ENCODE measurements around the gene KIAA1549.

DNA sequence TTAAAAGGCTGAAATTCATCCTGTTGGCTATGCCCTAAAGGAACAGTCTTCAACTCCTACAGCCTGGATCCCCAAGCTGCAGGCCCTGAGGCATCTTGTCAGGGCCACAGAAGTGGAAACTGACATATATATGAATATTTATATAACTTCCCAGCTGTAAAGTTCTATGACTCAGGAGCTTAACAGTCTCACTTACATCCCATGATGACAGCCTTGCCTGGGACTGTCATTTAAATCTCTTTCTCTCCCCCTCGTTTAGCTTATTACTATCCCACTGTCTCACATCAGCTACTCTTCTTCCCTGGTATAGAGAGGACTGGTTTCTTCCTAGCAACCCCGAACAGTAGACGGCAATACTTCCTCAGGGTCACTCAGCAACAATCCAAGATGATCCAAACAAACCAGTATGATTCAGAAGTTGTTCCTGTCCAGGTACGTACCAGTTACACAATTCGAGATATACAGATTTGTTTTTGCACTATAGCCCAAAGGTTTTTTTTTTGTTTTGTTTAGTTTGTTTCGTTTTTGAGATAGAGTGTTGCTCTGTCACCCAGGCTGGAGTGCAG is 22.7 kb downstream of the KIAA1549 start:
- TF ChIP-seq, protein P1, sequence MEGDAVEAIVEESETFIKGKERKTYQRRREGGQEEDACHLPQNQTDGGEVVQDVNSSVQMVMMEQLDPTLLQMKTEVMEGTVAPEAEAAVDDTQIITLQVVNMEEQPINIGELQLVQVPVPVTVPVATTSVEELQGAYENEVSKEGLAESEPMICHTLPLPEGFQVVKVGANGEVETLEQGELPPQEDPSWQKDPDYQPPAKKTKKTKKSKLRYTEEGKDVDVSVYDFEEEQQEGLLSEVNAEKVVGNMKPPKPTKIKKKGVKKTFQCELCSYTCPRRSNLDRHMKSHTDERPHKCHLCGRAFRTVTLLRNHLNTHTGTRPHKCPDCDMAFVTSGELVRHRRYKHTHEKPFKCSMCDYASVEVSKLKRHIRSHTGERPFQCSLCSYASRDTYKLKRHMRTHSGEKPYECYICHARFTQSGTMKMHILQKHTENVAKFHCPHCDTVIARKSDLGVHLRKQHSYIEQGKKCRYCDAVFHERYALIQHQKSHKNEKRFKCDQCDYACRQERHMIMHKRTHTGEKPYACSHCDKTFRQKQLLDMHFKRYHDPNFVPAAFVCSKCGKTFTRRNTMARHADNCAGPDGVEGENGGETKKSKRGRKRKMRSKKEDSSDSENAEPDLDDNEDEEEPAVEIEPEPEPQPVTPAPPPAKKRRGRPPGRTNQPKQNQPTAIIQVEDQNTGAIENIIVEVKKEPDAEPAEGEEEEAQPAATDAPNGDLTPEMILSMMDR (IDR thresholded peaks at IDR 0.05; ENCODE audit: control extremely low read depth in 1 of 3, insufficient read depth in 1 of 3, low read depth in 1 of 3, low read length in 3 of 3) = no peak
- TF ChIP-seq YY1 (IDR thresholded peaks at IDR 0.05; ENCODE audit: low read depth, low read length) (no peak), EZH2 (IDR thresholded peaks at IDR 0.05; ENCODE audit: low read depth, low read length, severe bottlenecking) (no peak), EP300 (IDR thresholded peaks at IDR 0.05; ENCODE audit: borderline replicate concordance in 1 of 2, low read depth in 2 of 2, low read length in 2 of 2) (no peak), EGR1 (IDR thresholded peaks at IDR 0.05; ENCODE audit: borderline replicate concordance, low read depth, low read length) (no peak)
- TF ChIP-seq, protein P2, sequence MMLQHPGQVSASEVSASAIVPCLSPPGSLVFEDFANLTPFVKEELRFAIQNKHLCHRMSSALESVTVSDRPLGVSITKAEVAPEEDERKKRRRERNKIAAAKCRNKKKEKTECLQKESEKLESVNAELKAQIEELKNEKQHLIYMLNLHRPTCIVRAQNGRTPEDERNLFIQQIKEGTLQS (IDR thresholded peaks at IDR 0.05; ENCODE audit: insufficient read depth, low read depth, low read length) = no peak
- TF ChIP-seq, protein P3, sequence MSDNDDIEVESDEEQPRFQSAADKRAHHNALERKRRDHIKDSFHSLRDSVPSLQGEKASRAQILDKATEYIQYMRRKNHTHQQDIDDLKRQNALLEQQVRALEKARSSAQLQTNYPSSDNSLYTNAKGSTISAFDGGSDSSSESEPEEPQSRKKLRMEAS (IDR thresholded peaks at IDR 0.05) = no peak

Measured in H1 (cell line).